ENCODE measurements around the gene PCYT2. TPM values are rescaled to one million over a fixed set of nuclear protein-coding genes. Genes with fewer than 3 reads are reported as not detected.

The PCYT2 gene
- total and polyA plus RNA-seq, 9 of the 15 experiments (the other 6 are each of a cell fraction or from before 2014, with no cell fraction given) = 0.92 to 134 (median 82.5) TPM

DNA sequence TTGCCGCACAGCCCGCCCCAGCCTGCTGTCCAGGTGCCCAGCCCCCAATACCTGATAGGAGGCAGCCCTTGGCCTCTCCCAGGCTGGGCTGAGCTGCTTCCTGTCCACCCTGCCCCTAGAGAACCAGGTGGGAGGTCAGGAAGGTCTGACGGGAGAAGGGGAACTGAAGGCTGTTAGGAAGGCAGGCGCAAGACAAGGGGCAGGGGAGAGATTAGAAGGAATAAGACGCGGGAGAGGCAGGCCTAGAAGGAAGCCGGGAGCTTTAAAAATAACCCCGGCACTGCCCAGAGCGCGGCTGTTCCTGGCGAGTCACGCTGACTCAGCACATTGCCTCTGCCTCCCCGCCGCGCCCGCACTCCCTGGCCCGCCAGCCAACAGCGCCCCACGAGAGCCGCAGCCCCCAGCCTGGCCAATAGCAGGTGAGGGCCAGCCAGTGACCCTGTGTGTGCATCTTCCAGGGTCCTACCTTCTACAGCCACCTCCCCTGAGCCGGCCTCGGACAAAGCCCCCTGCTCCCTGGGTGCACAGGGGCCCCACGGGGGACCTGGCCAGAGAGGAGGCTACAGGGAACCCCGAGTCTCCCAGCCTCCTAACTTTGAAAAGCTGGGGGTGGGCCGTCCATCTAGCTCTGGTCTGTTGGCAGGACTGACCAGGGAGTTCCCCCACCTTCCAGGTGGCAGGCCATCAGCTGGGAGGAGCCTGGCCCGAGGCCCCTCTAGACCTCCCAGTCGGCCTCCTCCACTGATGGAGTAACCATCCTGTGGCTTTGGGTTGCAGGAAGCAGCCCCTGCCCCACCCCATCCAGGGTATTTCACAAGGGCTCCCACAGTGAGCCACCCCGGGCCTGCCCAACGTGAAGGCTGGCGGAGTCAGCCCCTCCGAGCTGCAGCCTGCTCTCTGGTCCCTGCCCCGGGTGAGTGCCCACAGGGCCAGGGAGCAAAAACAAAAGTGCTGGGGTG, 12.4 kb upstream of the PCYT2 start (continued):
- TF ChIP-seq, protein P1, sequence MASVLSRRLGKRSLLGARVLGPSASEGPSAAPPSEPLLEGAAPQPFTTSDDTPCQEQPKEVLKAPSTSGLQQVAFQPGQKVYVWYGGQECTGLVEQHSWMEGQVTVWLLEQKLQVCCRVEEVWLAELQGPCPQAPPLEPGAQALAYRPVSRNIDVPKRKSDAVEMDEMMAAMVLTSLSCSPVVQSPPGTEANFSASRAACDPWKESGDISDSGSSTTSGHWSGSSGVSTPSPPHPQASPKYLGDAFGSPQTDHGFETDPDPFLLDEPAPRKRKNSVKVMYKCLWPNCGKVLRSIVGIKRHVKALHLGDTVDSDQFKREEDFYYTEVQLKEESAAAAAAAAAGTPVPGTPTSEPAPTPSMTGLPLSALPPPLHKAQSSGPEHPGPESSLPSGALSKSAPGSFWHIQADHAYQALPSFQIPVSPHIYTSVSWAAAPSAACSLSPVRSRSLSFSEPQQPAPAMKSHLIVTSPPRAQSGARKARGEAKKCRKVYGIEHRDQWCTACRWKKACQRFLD (CRISPR knock-in tag; IDR thresholded peaks at IDR 0.05) = peak; percentile 86
- peak; percentile 90 for TF ChIP-seq CCNT2 (IDR thresholded peaks at IDR 0.05; ENCODE audit: borderline replicate concordance, extremely low read depth, insufficient read length, low read depth, low read length)
- no peak for TF ChIP-seq NRF1 (conservative IDR thresholded peaks at IDR 0.05 in 1 of 2, IDR thresholded peaks at IDR 0.05 in 1 of 2)
- TF ChIP-seq EGR1 (conservative IDR thresholded peaks at IDR 0.05) = peak; percentile 6; the same call in 1 of the 2 replicates
- no peak for TF ChIP-seq KLF13 (tag; IDR thresholded peaks at IDR 0.05; ENCODE audit: borderline replicate concordance, low read depth)
- no peak for TF ChIP-seq ATF1 (CRISPR knock-in tag; IDR thresholded peaks at IDR 0.05)
- peak; percentile 47 for TF ChIP-seq ATF1 (tag; IDR thresholded peaks at IDR 0.05)
- TF ChIP-seq SMARCA4 (IDR thresholded peaks at IDR 0.05) = peak; percentile 79; the same call in 1 of the 2 replicates
- TF ChIP-seq CBFA2T3 (IDR thresholded peaks at IDR 0.05) = peak; percentile 50
- TF ChIP-seq ZNF316 (IDR thresholded peaks at IDR 0.05) = peak; percentile 100
- TF ChIP-seq STAG1 (CRISPR knock-in tag; IDR thresholded peaks at IDR 0.05; ENCODE audit: borderline replicate concordance) = no peak
- TF ChIP-seq HNRNPL (IDR thresholded peaks at IDR 0.05; ENCODE audit: low read depth, low read length) = peak; percentile 35; the same call in 1 of the 2 replicates
- peak; percentile 100 for TF ChIP-seq NFE2 (IDR thresholded peaks at IDR 0.05; ENCODE audit: low read depth)
- peak in 1 of 2 experiments; percentile 64; a peak in 1 of 4 replicates for TF ChIP-seq ARNT (IDR thresholded peaks at IDR 0.05)
- no peak; the same call in 1 of the 2 replicates for TF ChIP-seq ZEB2 (IDR thresholded peaks at IDR 0.05)
- no peak for TF ChIP-seq ZKSCAN8 (CRISPR knock-in tag; IDR thresholded peaks at IDR 0.05)
- TF ChIP-seq ZFP30 (CRISPR knock-in tag; IDR thresholded peaks at IDR 0.05; ENCODE audit: borderline replicate concordance) = no peak
- TF ChIP-seq SP1 (CRISPR knock-in tag; IDR thresholded peaks at IDR 0.05) = peak; percentile 26; the same call in 1 of the 2 replicates
- TF ChIP-seq, protein P2, sequence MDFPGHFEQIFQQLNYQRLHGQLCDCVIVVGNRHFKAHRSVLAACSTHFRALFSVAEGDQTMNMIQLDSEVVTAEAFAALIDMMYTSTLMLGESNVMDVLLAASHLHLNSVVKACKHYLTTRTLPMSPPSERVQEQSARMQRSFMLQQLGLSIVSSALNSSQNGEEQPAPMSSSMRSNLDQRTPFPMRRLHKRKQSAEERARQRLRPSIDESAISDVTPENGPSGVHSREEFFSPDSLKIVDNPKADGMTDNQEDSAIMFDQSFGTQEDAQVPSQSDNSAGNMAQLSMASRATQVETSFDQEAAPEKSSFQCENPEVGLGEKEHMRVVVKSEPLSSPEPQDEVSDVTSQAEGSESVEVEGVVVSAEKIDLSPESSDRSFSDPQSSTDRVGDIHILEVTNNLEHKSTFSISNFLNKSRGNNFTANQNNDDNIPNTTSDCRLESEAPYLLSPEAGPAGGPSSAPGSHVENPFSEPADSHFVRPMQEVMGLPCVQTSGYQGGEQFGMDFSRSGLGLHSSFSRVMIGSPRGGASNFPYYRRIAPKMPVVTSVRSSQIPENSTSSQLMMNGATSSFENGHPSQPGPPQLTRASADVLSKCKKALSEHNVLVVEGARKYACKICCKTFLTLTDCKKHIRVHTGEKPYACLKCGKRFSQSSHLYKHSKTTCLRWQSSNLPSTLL (IDR thresholded peaks at IDR 0.05) = no peak
- 0 out of 2 replicates have a peak, but pooled peaks have one; percentile 46 for TF ChIP-seq ZC3H11A (IDR thresholded peaks at IDR 0.05; ENCODE audit: low read depth, low read length)
- no peak for TF ChIP-seq TEAD4 (IDR thresholded peaks at IDR 0.05; ENCODE audit: low read length)
- TF ChIP-seq TEAD4 (CRISPR knock-in tag; IDR thresholded peaks at IDR 0.05; ENCODE audit: borderline replicate concordance) = no peak
- peak; percentile 51 for TF ChIP-seq SUPT5H (IDR thresholded peaks at IDR 0.05)
- no peak for TF ChIP-seq ASH1L (IDR thresholded peaks at IDR 0.05; ENCODE audit: borderline replicate concordance, low read depth, partially characterized antibody)
- TF ChIP-seq, protein P3, sequence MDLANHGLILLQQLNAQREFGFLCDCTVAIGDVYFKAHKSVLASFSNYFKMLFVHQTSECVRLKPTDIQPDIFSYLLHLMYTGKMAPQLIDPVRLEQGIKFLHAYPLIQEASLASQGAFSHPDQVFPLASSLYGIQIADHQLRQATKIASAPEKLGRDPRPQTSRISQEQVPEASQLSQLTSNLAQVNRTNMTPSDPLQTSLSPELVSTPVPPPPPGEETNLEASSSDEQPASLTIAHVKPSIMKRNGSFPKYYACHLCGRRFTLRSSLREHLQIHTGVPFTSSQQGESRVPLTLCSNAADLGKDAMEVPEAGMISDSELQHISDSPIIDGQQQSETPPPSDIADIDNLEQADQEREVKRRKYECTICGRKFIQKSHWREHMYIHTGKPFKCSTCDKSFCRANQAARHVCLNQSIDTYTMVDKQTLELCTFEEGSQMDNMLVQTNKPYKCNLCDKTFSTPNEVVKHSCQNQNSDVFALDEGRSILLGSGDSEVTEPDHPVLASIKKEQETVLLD (IDR thresholded peaks at IDR 0.05) = peak; percentile 49; the same call in 1 of the 2 replicates
- peak in 1 of 2 experiments; percentile 71; a peak in 2 of 4 replicates for TF ChIP-seq HDAC1 (IDR thresholded peaks at IDR 0.05)
